HS-5 (cell line): ENCODE results near the gene DPYSL3.

Experiments used
- DNase-seq: peaks from one replicate; pipeline ENCODE4 v3.0.0-alpha.2; 2012; ENCODE audit warnings: low read depth

The DPYSL3 gene

DNA sequence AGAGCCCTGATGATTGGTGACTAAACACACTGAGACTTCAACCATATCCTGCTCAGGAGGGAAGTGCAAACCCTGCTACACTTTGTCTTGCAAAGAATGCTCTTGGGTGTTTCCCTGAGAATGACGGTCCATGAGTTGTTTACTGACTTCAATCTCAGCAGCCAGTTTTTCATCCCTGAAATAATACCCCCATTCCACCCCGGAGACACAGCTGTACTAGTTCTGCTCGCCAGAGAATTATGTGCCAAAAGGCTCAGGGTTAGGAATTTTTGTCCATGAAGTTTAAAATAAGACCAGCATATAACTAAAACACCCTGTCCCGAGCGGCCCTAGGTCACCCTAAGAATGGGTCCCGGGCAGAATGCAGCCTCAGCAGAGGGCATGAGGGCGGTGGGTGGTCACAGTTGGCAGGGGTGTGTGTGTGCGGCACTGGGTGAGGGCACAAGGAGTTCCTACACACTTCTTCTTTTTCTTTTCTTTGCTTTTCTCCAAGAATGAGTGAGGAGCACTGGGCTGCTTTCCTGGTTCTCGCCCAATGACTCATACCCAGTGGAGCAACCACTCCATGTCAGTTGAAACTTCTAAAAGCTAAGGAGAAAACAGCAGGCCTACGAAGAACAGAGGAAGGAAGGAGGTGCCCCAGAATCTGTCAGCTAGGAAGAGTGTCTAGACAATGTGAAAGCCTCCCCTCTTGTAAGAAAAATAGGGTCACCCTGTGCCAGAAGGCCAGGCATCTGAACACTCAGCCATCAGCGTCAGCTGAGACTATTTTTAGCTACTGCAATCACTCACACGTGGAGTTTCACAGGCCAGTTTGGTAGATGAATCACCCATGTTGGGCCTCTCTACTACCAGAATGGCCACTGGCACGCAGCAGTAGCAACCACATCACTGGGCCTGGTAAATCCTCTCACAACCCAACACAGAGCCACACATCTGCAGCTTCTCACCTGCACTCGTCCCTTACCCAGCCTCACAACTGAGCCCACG, 105.9 kb downstream of the DPYSL3 start:
- peak; percentile 92 for DNase-seq

GRCh38 chr5:147400881-147401280, 109.0 kb downstream of the DPYSL3 start:
- no peak for DNase-seq

GRCh38 chr5:147400126-147400809, 109.6 kb downstream of the DPYSL3 start:
- DNase-seq, result no peak

DNA sequence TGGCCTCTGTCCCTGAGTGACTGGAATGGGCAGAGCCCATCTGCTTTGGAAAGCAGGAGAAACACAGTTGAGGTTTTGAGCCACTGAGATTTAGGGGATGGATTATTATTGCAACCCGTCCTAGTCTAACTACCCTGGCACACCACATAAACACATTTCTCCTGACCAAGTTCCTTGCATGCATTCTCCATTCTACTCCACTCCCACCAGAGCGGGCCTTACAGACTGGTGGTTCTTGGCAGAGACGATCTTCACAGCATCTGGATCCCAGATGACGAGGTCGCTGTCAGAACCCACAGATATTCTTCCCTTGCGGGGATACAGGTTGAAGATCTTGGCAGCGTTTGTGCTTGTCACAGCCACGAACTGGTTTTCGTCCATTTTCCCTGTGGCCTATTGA, 111.0 kb downstream of the DPYSL3 start:
- no peak for DNase-seq

DNA sequence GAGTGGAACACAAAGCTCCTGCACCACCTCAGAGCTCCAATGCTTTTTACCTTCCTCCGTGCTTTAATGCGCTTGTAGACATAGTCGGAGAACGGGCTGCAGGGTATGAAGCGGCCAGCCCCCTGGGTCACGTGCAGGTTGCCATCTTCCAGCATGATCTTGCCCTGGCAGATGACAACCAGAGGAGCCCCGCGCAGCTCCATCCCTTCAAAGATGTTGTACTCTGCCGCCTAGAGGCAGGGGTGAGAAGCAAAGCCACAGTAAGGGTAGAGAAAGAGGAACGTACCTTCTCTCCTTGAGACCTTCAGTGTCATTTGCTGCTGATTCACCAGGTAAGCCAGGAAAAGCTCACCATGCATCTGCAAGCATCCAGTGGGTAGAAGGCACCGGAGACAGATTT, 112.3 kb downstream of the DPYSL3 start:
- no peak for DNase-seq

DNA sequence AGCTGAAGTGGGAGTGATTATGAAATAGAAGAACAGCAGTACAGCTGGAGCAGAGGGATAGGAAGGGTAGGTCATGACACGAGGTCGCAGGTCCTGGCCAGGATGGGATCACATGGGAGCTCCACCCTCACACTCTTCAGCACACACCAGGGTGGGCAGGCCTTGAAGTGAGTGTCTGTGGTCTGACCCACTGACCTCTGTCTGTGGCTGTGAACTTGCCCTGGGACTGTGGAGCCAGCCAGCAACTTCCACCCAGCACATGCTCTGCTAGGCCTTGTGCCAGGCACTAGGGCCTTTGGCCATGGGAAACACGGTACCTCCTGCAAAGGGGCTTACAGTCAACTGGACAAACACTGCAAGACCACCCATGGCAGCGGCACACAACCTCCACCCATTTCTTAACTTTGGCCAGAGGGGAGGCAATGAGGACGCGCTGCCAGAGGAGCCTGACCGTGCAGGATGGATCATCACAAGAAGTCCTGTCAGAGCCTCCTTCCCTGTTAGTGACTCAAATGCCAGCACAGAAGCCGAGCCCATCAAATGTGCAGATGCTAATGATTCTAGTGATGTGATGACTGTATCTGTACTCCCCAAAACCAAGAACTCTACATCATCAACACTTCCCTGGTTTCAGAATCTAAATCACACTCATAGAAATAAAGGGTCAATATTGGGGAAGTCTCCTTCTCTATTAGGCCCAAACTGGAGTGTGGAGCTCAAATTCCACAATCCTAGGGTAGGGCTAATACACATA, 113.6 kb downstream of the DPYSL3 start:
- DNase-seq, result no peak

DNA sequence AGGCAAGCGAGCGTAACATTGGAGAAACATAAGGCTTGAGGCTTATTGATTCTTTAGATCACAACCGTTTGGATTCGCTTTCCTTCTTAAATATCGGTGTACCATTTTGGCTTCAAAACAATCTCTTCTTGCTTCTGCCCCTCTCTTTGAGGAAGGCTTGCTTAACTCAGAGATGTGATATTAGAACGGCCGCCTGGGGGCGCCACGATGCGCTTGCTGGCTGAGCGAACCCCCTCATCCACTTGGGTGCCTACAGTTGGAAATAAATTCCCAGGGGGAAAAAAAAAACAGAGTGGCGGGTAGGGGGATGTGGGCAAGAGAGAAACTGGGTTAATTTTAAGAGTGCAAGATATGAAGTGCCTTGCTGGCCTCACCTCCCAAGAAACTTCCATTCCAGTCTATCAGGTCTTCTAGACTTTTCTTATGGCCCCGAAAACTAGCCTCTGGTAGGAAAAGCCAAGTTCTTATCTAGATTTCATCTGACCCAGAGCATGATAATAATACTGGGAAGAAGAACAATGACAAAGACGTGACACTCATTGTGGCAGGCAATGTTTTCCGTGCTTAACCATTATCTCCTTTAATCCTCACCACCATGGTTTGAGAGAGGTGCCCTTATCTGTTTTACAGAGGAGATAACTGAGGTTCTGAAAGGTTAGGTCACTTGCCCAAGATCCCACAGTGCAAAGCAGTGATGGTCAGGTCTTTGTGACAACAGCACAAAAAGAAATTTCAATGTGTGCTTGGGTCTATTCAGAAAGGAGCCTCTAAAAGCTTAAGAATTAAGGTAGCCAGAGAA, 115.8 kb downstream of the DPYSL3 start:
- no peak for DNase-seq

- peak; percentile 36 for DNase-seq
Observed at GRCh38 chr5:147391781-147392180, 118.1 kb downstream of the DPYSL3 start.

DNA sequence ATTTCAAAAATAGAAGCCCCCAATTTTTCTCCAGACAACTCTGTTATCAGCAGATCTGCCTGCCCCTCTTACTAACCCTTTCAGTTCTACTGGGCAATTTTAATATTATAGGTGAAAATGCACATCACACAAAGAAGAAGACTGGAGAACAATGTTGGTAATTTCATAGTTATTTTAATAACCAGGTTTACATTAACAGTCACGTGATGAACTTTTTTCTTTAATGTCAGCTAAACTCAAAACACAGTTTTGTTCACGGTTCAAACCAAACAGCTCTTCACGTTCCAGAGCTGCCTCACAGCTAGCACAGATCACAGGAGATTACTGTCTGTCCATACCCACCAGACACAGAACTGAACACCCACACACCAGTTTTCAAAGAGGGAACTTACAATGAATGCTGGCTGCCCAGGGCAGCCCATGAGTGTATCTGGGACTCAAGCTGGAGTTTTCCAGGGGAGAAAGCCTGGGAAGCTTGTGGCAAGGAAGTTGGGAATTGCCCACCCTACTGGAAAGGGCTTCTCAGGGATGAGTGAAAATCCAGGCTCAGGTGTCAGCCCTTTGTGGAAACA, 119.1 kb downstream of the DPYSL3 start:
- no peak for DNase-seq

DNA sequence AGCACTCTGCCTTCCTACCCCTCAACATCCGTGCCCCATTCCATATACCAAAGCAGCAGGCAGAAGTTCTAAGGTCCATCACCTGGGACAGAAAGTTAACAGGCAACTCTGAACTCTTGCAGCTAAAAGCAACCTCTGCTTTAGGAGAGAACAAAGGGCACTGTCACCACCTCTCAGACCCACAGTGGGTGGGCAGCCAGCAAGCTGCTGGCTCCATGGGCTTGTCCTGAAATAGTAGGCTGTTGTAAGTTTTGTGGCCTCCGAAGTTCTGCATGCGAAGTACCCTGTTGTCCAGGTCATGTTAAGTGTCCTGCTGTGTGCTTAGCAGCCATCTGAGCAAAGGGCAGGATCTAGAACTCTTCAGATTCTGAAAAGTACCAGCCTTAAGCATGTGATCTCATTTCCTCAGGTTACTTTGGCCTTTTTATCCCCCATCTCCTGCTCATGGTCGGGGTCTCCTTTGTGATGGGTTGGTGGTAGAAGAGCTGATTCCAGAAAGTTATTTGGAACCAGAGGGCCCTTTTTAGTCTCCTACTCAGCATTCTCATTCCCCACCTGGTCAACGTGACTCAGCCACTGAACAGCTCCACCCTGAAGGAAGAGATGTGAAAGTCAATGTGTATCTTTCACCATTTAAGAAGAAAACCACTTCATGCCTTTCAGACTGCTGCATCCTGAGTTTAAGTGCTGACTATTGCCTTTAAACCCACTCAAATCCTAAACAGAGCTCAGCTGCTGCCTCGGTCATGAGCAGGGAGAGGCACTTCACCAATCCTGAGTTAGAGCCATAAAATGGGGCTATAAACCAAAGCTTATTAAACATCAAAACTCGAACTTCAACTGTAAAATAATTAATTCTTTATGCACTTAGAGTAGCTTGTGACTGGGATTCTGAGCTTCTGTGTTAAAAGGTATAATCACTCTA, 121.4 kb downstream of the DPYSL3 start:
- no peak for DNase-seq

DNA sequence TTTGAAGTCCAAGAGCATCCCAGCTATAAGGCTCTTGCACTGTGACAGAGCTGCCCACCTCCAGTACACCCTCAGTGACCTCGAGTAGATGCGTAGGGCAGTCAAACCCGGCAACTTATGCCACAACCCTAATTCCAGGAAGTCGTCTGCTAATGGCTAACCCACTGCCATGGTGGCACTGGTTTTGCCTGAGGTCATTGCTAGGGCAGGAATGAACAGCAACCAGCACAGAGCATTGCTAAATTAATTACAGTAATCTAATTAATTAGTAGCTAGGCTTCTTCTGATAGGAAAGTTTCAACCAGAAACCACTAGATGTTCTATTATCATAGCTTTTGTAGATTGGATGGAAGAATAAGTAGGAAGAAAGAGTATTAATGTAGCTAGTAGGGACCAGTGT, 122.8 kb downstream of the DPYSL3 start:
- DNase-seq, result no peak

- no peak for DNase-seq
Observed at GRCh38 chr5:147384346-147385193, 125.3 kb downstream of the DPYSL3 start.

DNA sequence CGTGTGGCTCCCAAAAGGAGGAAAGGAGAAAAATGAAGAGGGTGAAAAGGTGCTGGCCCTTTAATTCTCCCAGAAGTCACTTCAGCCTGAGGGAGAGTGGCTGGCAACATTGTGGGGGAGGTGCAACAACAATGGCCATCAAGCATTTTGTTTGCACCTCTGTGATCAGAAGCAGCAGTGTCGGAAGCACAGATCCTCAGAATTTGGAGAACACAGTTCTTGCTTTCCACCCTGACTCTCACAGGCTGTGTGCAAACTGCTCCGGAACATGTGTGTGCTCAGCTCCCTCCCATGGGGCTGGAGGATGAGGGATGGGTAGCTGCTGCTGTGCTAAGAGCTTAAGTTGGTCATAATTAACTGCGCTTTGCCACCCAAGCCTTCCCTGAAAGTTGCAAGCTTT, 127.1 kb downstream of the DPYSL3 start:
- no peak for DNase-seq

DNA sequence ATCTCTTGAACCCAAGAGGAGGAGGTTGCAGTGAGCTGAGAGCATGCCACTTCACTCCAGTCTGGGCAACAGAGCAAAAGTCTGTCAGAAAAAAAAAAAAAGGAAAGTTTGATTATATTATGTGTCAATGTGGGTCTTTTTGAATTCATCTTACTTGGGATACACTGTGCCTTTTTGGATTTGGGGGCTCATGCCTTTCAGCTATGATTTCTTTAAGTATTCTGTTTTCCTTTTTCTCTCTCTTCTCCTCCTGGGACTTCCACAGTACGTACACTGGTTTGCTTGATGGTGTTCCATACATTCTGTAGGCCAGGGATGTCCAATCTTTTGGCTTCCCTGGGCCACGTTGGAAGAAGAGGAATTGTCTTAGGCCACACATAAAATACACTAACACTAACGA, 128.3 kb downstream of the DPYSL3 start:
- DNase-seq, result no peak

DNA sequence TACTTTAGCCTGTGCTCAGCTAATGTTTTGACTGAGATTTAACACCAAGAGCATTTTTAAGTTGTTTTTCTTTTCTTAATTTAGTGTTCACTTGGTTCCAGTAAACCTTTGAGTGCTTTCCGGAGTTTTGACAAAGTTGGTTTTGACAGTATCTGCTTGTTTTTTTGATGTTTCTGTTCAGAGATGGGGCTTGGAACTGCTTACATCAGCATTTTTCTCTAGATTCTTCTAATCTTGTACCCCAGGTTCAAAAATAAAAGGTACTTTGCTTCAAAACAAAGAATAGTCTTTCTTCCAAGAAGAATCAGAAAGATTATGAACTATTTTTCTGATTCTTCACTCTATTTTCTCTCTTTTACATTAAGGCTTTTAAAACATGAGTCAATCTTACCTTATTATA, 132.2 kb downstream of the DPYSL3 start:
- no peak for DNase-seq

DNA sequence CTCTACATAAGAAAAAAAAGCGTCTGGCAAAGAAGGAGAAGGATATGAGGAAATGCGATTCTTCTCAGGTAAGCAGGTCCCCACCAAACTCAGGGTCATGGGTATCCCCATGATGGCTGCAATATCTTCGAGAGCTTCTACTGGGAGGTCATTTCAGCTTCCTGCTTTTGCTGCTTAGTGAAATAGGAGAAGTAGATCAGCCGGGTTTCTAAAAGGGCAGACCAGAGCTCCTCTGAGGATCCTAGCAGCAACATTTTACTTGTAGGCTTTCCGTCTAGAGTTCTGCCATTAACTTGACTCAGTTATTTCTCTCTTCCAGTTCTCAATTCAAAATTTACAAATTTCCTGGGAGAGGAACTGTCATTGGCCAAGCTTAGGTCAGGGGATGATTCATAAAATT, 134.7 kb downstream of the DPYSL3 start:
- DNase-seq, result no peak

GRCh38 chr5:147373328-147373727, 136.5 kb downstream of the DPYSL3 start:
- DNase-seq, result no peak

GRCh38 chr5:147372191-147372590, 137.7 kb downstream of the DPYSL3 start:
- DNase-seq, result no peak

DNA sequence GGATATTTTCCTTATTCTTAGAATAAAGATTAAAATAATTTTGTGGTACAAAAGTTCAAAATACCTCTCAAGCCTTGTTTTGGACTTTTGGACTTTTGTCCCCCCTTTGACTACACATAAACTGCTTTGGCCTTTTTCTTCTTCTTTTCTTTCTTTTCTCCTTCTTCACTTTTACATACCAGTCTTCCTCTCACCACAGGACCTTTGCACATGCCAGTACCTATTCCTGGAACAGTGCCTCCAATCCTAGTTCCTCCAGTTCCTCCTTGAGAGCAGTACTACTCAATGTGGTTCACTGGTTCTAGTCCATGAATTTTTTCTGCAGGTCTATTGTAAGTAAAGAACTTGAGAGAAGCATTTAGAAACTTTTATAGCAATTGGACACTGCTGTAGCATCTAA, 138.6 kb downstream of the DPYSL3 start:
- DNase-seq, result no peak
